ENCODE measurements around the gene SKIDA1.

GRCh38 chr10:21498986-21499385 is 26.5 kb downstream of the SKIDA1 start:
- TF ChIP-seq CTCF (IDR thresholded peaks at IDR 0.05) (no peak), POLR2A (IDR thresholded peaks at IDR 0.05) (no peak)
